ENCODE data around the gene PDCL3.

Gene PDCL3

DNA sequence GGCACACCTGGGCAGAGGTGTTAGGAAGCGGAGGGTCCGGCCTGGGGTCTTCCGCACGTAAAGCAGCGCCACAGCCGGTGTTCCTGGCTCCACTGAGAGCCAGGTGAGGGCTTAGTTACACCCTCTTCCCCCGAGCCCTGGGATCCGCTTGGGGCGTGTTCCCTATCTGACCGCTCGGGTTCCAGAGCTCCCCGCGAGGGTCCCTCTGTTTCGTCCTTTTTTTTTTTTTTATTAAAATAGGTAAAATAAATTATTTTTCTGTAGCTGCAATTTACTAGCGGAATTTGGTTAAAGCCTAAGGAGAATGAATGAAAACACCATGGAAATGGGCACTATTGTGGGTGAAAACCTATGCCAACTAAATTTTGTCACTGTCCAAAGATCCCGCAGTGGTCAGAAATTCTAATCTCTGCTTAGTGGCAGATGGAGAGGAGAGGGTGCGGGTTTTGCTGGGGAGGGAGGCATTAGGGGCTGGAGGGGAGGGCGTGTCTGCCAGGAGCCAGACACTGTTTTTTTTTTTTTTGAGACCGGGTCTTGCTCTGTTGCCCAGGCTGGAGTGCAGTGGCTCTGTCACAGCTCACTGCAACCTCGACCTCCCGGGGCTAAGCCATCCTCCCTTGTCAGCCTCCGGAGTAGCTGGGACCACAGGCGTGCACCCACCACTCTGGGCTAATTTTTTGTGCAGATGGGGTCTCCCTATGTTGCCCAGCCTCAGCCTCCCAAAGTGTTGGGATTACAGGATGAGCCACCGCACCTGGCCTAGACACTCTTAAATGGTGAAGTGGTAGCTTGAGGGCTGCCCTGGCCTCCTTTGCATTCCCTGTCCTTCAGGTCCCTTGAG, 834 bp downstream of the PDCL3 start:
- H3K27ac ChIP-seq, result peak overlapping the region; percentile 88
- in situ Hi-C loops (cut with HindIII; ENCODE audit: low pct_ligation_motif_present, low sequenced_read_pairs), result no loop called here
- TF ChIP-seq, protein P1, sequence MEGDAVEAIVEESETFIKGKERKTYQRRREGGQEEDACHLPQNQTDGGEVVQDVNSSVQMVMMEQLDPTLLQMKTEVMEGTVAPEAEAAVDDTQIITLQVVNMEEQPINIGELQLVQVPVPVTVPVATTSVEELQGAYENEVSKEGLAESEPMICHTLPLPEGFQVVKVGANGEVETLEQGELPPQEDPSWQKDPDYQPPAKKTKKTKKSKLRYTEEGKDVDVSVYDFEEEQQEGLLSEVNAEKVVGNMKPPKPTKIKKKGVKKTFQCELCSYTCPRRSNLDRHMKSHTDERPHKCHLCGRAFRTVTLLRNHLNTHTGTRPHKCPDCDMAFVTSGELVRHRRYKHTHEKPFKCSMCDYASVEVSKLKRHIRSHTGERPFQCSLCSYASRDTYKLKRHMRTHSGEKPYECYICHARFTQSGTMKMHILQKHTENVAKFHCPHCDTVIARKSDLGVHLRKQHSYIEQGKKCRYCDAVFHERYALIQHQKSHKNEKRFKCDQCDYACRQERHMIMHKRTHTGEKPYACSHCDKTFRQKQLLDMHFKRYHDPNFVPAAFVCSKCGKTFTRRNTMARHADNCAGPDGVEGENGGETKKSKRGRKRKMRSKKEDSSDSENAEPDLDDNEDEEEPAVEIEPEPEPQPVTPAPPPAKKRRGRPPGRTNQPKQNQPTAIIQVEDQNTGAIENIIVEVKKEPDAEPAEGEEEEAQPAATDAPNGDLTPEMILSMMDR (IDR thresholded peaks at IDR 0.05; ENCODE audit: low read depth, low read length, missing control alignments), result no peak
- no peak for DNase-seq
- no peaks in the 10 kb centered on the region for H3K27me3 ChIP-seq (replicated peaks)
- peaks cover 10% of the 10 kb centered on the region for H3K36me3 ChIP-seq (replicated peaks)
- H3K4me3 ChIP-seq (ENCODE audit: low read depth, low read length), result peak overlapping the region; percentile 90

GRCh38 chr2:100568989-100569388, 6.2 kb downstream of the PDCL3 start:
- in situ Hi-C loops (cut with HindIII; ENCODE audit: low pct_ligation_motif_present, low sequenced_read_pairs), result no loop called here
- Histone ChIP-seq H3K4me3 (ENCODE audit: low read depth, low read length) (no peak overlapping the region), H3K27ac (no peak overlapping the region), H3K36me3 (replicated peaks) (peaks cover 28% of the 10 kb centered on the region), H3K27me3 (replicated peaks) (no peaks in the 10 kb centered on the region)
- DNase-seq, result no peak
- TF ChIP-seq, protein P1 (IDR thresholded peaks at IDR 0.05; ENCODE audit: low read depth, low read length, missing control alignments), result no peak

DNA sequence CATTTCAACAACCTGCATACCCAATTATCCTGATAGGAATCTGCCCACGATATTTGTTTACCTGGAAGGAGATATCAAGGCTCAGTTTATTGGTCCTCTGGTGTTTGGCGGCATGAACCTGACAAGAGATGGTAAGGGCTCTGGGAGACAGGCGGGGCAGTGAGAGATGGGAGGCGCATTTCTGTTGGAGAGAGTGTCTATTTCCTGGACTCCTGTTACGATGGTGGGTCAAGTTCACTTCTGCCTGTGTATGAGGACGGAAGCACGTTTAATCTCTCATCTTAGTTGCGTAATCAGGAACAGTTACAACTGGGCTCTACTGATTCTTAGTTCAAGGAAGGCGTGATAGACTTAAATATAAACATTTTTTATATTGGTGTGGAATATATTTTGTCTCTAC, 8.9 kb downstream of the PDCL3 start:
- Histone ChIP-seq H3K27ac (no peak overlapping the region), H3K27me3 (replicated peaks) (no peaks in the 10 kb centered on the region), H3K4me3 (ENCODE audit: low read depth, low read length) (no peak overlapping the region), H3K36me3 (replicated peaks) (peaks cover 30% of the 10 kb centered on the region)
- TF ChIP-seq, protein P1 (IDR thresholded peaks at IDR 0.05; ENCODE audit: low read depth, low read length, missing control alignments), result no peak
- in situ Hi-C loops (cut with HindIII; ENCODE audit: low pct_ligation_motif_present, low sequenced_read_pairs), result no loop called here
- no peak for DNase-seq

DNA sequence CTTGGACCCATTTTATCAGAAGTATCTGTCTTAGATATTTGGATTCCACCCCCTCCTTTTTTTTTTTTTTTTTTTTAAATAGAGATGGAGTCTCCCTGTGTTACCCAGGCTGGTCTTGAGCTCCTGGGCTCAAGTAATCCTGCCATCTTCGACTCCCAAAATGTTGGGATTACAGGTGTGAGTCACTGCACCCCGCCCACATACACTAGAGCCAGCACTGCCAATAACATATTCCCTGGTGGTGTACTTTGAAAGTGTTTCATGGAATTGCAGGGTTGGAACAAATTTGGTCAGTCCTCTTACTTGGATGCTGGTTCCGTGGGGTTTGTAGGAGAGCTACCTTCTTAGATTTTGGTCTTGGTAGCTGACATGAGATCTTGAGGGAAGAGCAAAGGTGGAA, 15.0 kb downstream of the PDCL3 start:
- H3K4me3 ChIP-seq (ENCODE audit: low read depth, low read length), result no peak overlapping the region
- TF ChIP-seq, protein P1 (IDR thresholded peaks at IDR 0.05; ENCODE audit: low read depth, low read length, missing control alignments), result peak; percentile 7
- H3K27ac ChIP-seq, result no peak overlapping the region
- DNase-seq, result no peak
- H3K36me3 ChIP-seq (replicated peaks), result peaks cover 15% of the 10 kb centered on the region
- in situ Hi-C loops (cut with HindIII; ENCODE audit: low pct_ligation_motif_present, low sequenced_read_pairs), result no loop called here
- no peaks in the 10 kb centered on the region for H3K27me3 ChIP-seq (replicated peaks)

DNA sequence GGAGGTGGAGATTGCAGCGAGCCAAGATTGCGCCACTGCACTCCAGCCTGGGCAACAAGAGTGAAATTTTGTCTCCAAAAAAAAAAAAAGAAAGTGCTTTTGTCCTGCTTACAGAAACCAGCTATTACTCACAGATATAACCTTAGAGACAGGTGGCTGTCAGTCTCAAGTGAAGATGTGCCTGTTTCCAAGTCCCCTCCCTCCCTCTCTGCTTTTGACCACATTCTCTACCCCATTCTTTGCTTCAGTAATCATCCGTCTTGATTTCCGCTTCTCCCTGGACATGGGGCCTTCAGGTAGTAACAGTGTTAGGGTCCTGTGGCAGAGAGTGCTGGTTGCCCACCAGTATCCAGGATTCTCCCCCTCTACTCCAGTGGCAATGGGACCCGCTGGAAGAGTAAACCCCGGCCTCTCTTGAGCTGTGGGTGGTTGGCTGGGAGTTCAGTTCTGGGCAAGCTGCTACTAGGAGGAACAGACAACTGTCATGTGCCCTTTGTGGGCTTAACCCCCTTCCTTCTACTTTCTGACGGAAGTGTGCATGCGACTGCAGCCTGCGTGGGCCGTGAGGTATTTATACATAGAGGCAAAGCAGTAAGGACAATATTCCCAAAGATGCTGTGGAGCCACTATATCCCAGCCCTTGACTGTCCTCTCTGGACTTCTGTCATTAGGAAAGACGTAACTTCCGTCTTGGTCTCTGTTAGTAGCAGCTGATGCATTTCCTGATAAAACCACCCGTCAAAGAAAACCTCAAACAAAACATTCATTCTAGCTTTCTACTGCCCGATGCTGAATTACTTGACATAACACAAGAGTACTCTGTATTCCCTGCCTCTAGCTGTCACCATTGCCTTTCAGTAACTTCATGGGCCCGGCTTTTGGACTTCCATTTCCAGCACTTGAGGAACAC, 17.8 kb downstream of the PDCL3 start:
- Histone ChIP-seq H3K27me3 (replicated peaks) (no peaks in the 10 kb centered on the region), H3K36me3 (replicated peaks) (peaks cover 6% of the 10 kb centered on the region), H3K27ac (no peak overlapping the region), H3K4me3 (ENCODE audit: low read depth, low read length) (no peak overlapping the region)
- TF ChIP-seq, protein P1 (IDR thresholded peaks at IDR 0.05; ENCODE audit: low read depth, low read length, missing control alignments), result no peak
- DNase-seq, result no peak
- in situ Hi-C loops (cut with HindIII; ENCODE audit: low pct_ligation_motif_present, low sequenced_read_pairs), result no loop called here

Data from brain microvascular endothelial cell (primary cell).